GM10847 (cell line): Measurements from ENCODE around the gene LY6G6D.
A peak's percentile ranks its signal among the peaks of the same experiment; 100 is the strongest.

Experiments used
- POLR2A ChIP-seq: IDR thresholded peaks from 2 replicates; pipeline ENCODE4 v1.6.1; 2011; ENCODE audit not compliant: insufficient read length; ENCODE audit errors: extremely low read depth

Gene LY6G6D

DNA sequence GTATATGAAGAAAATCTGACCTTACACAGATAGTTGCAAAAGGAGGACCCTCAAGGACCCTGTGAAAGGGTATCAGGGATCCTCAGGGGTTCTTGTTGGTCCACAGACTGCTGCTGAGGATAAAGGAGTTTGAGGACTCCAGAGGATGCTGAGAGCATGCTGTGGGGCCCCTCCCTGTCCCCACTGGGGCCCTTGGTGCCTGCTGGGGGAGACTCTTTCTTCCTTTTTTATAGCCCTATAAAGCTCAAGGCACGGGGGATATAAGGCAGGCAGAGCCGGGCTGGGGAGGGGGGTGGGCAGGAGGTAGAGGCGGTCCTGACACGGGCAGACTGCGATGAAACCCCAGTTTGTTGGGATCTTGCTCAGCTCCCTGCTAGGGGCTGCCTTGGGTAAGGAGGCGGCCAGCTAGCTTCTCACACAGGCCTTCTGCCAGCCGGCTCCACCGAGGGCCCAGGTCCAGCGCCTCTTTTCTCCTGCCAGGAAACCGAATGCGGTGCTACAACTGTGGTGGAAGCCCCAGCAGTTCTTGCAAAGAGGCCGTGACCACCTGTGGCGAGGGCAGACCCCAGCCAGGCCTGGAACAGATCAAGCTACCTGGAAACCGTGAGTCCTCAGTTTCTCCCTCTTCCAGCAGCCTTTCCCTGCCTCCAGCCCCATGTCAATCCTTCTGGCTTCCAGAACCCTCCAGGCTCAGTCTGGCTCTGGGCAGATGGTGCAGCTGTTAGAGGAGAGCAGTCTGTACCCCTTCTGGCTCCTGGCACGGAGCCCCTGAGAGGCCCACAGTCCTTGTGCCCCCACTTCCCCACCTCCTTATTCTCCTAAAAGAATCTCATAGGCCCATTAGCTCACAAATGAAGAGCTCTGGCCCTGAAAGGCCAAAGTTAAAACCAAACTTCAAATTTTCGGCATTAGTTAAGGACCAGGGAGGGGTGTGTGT is at the start of gene LY6G6D:
TSS of gene LY6G6D (plus strand) at position 327 of the 937 bp plus-strand sequence. CDS start at position 335, 8 bp downstream.
- no peak for TF ChIP-seq POLR2A

- peak; percentile 78 for TF ChIP-seq POLR2A
Observed at GRCh38 chr6:31665501-31666336, 49.4 kb upstream of the LY6G6D start, which contains the start of gene CSNK2B. Gene CSNK2B, plus strand, starts transcription at chr6:31666080. Its CDS starts 752 bp downstream, at chr6:31666832.

GRCh38 chr6:31666337-31666965 is 48.7 kb upstream of the LY6G6D start:
- TF ChIP-seq POLR2A: no peak

DNA sequence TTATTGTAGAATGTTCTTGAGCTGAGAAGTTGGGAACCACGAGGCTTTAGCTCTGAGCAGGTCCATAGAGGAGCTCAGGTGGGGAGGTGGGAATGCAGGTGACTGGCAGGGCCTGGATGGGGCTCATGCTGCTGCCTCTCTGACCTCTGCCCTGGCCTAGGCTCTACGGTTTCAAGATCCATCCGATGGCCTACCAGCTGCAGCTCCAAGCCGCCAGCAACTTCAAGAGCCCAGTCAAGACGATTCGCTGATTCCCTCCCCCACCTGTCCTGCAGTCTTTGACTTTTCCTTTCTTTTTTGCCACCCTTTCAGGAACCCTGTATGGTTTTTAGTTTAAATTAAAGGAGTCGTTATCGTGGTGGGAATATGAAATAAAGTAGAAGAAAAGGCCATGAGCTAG is 45.5 kb upstream of the LY6G6D start, which contains the start of gene LY6G5B:
TSS of gene LY6G5B (plus strand) at position 301 of the 400 bp plus-strand sequence. CDS start 975 bp downstream, outside the sequence.
- no peak for TF ChIP-seq POLR2A

- no peak for TF ChIP-seq POLR2A
Observed at GRCh38 chr6:31676322-31676903, 38.7 kb upstream of the LY6G6D start.

- no peak for TF ChIP-seq POLR2A
Observed at GRCh38 chr6:31676904-31677303, 38.2 kb upstream of the LY6G6D start.

GRCh38 chr6:31677955-31678354 is 37.2 kb upstream of the LY6G6D start:
- TF ChIP-seq POLR2A: no peak

- no peak for TF ChIP-seq POLR2A
Observed at GRCh38 chr6:31680226-31681134, 34.7 kb upstream of the LY6G6D start, which contains the start of gene LY6G5C. Gene LY6G5C, minus strand, starts transcription at chr6:31681067. Its CDS starts 694 bp downstream, at chr6:31680373.

DNA sequence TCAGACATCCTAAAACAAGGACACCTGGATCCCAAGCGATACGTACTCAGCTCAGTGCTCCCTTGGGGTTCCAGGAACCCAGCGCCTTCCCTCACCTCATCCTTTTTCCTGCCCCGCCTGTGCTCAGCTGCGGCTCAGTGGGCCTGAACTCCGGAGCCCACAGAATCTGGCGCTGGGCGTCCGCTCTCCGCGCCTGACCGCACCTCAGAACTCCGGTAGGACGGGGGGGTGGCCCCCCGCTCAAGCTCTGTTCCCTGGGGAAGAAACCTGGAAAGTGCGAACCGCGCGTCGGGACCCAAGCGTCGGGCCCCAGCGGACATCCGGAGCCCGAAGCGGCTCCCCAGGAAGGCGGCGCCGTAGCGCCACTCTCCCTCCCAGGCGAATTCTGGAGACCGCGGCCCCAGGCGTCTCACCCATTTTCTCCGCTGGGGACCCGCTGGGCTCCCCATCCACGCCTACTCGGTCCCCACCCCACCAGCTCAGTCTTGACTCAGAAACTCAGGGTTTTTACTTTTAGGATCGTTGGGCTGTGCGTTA is 33.9 kb upstream of the LY6G6D start:
- no peak for TF ChIP-seq POLR2A

- no peak for TF ChIP-seq POLR2A
Observed at GRCh38 chr6:31683591-31683990, 31.6 kb upstream of the LY6G6D start.

- no peak for TF ChIP-seq POLR2A
Observed at GRCh38 chr6:31686483-31686882, 28.7 kb upstream of the LY6G6D start.

GRCh38 chr6:31687321-31687720 is 27.8 kb upstream of the LY6G6D start:
- TF ChIP-seq POLR2A: no peak
